GM21825 (cell line): ENCODE data around the gene GTF2A1L.
"Not testable (repeated sequence)": the region's sequence is repeated elsewhere in the genome, so short reads cannot be mapped to it uniquely, and the experiment has no call there.

ENCODE experiments used
- ATAC-seq: cut with Tn5 transposase; IDR thresholded peaks from one replicate; pipeline ENCODE4 v1.9.1; 2021; ENCODE audit warnings: mild to moderate bottlenecking, moderate library complexity; ENCODE audit not compliant: unreplicated experiment

Gene GTF2A1L

GRCh38 chr2:48695991-48696390 lies 78.3 kb downstream of the GTF2A1L start:
- ATAC-seq, result no peak

- no peak for ATAC-seq
Observed at GRCh38 chr2:48696881-48697280, 79.2 kb downstream of the GTF2A1L start.

- no peak for ATAC-seq
Observed at GRCh38 chr2:48699348-48699930, 81.8 kb downstream of the GTF2A1L start.

DNA sequence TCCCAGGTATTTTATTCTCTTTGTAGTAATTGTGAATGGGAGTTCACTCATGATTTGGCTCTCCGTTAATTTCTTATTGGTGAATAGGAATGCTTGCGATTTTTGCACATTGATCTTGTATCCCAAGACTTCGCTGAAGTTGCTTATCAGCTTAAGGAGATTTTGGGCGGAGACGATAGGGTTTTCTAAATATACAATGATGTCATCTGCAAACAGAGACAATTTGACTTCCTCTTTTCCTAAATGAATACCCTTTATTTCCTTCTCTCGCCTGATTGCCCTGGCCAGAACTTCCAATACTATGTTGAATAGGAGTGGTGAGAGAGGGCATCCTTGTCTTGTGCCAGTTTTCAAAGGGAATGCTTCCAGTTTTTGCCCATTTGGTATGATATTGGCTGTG lies 86.0 kb downstream of the GTF2A1L start:
- not testable (repeated sequence) for ATAC-seq

DNA sequence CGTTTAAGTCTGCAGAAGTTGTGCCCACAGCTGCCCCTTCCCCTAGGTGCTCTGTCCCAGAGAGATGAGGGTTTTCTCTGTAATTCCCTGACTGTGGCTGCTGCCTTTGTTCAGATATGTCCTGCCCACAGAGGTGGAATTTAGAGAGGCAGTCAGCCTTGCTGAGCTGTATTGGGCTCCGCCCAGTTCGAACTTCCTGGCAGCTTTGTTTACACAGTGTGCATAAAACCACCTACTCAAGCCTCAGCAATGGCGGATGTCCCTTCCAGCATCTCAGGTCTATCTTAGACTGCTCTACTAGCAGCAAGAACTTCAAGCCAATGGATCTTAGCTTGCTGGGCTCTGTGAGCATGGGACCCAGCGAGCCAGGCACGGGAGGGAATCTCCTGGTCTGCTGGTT lies 89.8 kb downstream of the GTF2A1L start:
- ATAC-seq, result no peak

- ATAC-seq, result no peak
Observed at GRCh38 chr2:48709096-48710034, 91.7 kb downstream of the GTF2A1L start.

GRCh38 chr2:48711343-48711742 lies 93.7 kb downstream of the GTF2A1L start:
- ATAC-seq, result no peak

GRCh38 chr2:48712151-48712550 lies 94.5 kb downstream of the GTF2A1L start:
- ATAC-seq, result no peak

- ATAC-seq, result no peak
Observed at GRCh38 chr2:48713647-48714046, 96.0 kb downstream of the GTF2A1L start.

DNA sequence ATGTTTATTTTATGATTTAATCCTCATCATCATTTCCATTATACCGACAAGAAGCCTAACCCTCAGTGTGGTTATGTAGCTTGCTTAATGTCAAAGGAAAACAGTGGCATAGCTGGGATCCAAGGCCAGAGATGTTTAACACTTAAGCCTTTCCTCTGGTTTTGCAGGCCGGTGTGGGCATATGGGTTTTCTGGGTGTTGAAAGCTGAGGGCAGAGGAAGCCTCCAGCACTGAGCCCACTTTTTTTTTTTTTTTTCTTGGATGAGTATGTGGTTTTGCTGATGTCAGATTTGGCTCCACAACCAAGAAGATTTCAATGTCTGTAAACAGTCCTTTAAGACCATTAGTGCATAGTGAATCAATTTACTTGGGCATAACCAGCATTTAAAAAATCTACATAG lies 96.6 kb downstream of the GTF2A1L start:
- no peak for ATAC-seq

DNA sequence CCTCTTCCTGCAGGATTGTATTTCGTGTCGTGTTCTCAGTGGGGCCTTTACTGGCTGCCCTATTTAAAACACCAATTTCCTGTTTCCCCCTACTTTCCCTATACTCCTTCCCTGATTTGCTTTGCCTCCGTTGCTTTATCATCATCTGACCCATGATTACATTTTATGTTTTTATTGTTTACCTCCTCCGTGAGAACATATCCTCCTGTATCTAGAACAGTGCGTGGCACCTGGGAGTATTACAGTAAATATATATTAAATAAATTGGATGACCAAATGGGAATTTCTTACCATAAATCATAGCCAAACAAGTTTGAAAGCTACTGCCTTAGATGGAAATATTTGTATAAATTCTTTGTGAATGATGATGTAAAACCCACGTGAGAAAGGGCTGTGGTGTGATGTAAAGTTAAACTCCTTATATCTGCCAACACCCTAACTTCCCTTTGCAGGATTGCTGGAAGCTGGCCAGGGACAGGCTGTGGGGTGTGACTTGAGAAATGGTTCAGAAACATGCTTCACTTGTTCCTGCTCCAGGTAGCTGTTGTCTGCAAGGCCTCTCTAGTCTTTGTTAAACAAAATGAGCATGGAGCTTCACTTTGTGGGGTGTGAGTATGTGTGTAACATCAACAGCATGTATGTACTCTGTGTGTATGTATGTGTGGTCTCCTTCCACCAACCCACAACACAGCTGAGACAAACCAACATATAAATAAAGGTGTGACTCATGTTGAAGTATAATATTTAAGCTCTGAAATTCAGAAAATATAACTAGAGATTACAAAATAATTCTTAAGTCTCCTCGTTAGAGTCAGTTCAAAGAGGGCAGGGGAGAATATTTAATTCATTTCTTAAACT lies 97.6 kb downstream of the GTF2A1L start:
- ATAC-seq, result no peak

DNA sequence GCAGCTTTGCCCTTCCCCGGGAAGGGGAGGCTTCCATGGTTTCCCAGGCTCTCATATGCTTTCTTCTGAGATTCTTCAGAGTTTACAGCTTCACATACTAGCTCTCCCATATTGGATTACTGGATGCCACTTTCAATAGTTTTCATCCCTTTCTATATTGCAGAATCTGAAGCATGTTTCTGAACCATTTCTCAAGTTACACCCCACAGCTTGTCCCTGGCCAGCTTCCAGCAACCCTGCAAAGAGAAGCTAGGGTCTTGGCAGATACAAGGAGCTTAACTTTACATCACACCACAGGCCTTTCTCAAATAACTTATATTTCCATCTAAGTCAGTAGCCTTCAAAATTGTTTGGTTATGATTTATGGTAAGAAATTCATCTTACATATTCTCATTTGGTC lies 98.3 kb downstream of the GTF2A1L start:
- no peak for ATAC-seq

DNA sequence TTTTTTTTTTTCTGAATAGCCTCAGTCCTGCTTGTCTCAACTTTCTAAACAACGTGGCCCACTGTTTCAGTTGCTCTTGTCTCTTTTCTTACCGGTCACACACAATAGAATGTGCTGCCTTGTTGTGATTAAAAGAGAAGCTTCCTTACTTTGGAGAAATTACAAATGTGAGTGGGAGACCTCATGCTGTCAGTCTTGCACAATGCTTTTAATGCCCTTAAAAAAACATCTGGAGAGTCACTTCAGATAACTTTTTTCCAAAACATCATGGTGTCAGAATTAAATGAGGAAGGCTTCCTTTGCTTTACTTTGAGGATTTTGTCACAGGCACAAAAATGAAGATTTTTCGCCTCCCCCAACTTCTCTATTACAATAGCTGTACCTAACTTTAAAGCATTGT lies 100.2 kb downstream of the GTF2A1L start:
- ATAC-seq, result no peak

DNA sequence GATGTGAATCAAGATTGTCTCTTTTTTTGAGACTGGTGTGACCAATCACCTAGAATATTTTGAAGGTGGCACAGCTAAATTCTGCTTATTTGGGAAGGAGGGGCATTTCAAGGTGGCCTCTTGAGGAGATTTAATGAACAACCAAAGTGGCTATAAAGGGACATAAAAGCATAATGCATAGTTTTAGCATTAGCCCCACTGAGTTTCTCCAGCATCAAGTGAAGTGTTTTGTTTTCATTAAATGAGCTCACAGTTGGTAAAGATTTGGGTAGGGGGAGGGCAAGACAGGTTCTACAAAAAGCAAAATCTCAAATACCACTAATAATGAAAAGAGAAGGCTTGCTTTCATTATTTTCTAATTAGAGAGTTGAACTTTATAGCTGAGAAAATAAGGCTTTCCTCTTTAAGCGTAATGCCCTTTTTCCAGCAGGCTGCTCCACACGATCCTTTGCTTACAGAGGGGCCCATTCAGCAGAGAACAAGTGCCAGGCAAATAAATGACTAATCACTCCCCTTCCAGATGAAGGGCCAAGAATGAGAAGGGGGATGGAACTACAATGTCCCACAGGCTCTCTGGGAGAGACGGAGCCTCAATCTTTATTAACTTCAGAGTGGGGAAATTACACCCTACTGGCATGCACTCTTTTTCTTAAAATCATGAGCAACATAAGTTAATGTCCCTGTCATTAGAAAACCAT lies 102.0 kb downstream of the GTF2A1L start:
- ATAC-seq, result no peak

DNA sequence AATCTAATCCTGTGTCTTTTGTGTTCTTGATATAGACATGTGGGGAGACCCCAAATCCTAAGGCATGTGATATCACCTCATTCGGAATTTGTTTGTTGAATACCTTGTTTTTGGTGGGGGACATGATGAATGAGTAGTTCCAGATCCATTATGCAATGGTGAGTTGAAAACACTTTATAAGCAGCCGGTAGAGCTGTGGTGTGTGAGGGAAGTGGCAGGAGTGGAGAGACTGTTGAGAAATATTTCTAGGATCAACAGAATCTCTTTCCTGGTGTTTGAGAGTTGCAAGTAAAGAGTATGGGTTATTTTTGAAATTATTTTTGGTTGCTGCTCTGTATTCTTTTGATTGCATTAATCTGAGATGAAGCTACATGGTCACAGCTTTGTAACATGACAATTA lies 103.5 kb downstream of the GTF2A1L start:
- ATAC-seq, result no peak

DNA sequence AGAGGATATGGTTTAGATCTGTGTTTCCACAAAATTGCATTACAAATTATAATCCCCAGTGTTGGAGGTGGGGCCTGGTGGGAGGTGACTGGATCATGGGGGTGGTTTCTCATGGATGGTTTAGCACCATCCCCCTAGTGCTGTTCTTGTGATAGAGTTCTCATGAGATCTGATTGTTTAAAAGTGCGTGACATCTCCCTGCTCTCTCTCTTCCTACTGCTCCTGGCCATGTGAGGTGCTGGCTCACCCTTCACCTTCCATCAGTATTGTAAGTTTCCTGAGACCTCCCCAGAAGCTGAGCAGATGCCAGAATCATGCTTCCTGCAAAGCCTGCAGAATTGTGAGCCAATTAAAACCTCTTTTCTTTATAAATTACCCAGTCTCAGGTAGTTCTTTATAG lies 104.7 kb downstream of the GTF2A1L start:
- ATAC-seq, result no peak

- no peak for ATAC-seq
Observed at GRCh38 chr2:48723129-48723528, 105.5 kb downstream of the GTF2A1L start.

GRCh38 chr2:48724278-48724677 lies 106.6 kb downstream of the GTF2A1L start:
- no peak for ATAC-seq

DNA sequence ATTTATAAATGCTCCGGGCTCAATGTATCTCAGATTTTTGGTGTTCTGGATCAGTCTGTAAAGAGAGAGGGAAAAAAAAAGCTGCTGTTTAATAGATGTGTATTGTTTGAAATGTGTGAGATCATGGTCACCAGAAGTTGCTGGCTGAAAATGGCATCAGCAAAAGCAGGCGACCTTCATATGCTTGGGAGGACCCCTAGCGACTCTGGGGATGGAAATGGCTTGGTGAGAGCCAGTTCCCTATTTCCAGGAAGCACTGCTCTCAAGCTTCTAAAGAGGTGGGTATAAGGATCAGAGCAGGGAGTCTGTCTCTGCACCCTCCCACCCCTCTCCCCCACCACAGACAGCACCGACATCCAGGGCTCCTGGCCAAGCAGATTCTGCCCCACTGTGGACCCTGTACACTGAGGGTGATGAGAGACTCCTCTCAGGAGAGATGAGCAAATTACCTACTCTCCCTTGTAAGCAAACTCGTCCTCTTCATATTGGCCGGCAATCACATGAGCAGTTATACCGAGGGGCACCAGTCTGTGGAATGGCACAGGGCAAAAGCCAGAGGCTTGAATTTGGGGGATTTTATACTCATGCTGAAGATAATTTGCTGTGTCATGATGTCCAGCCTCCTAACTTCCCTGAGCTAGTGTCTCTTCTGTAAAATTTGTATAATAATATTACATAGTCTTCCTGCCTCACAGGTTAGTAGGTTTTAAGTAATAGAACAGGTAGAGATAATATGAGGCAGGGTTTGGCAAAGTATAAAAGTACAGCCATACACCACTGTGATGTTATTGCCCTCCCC lies 108.2 kb downstream of the GTF2A1L start:
- no peak for ATAC-seq

- ATAC-seq, result no peak
Observed at GRCh38 chr2:48727560-48727959, 109.9 kb downstream of the GTF2A1L start.
